H9 (cell line): ENCODE data around the gene PPT1. TPM values are rescaled to one million over a fixed set of nuclear protein-coding genes. Genes with fewer than 3 reads are reported as not detected.

ENCODE experiments used
- DNase-seq: peaks from one replicate; pipeline ENCODE4 v3.0.0-alpha.2; 2017
- H2AFZ ChIP-seq: one replicate; pipeline ENCODE4 v1.6.1; 2013; ENCODE audit warnings: mild to moderate bottlenecking, low read length, control low read depth, moderate library complexity
- H2AK5ac ChIP-seq: 2 replicates; pipeline ENCODE4 v1.6.1; 2013; ENCODE audit warnings: low read length, control low read depth, mixed read lengths; ENCODE audit not compliant: insufficient read length
- H2BK120ac ChIP-seq: one replicate; pipeline ENCODE4 v1.6.1; 2013; ENCODE audit warnings: low read depth, mild to moderate bottlenecking, low read length, control low read depth, inconsistent platforms; ENCODE audit not compliant: poor library complexity, severe bottlenecking
- H2BK12ac ChIP-seq: 2 replicates; pipeline ENCODE4 v1.6.1; 2013; ENCODE audit warnings: low read length, control low read depth, mixed read lengths, low read depth; ENCODE audit not compliant: insufficient read length
- H2BK15ac ChIP-seq: 2 replicates; pipeline ENCODE4 v1.6.1; 2013; ENCODE audit warnings: low read depth, low read length, control low read depth
- H2BK20ac ChIP-seq: one replicate; pipeline ENCODE4 v1.6.1; 2013; ENCODE audit warnings: low read depth, mild to moderate bottlenecking, low read length, control low read depth, inconsistent platforms; ENCODE audit not compliant: poor library complexity, severe bottlenecking
- H2BK5ac ChIP-seq: 2 replicates; pipeline ENCODE4 v1.6.1; 2013; ENCODE audit warnings: low read length, control low read depth, mixed read lengths; ENCODE audit not compliant: insufficient read length
- H3K14ac ChIP-seq: 2 replicates; pipeline ENCODE4 v1.6.1; 2013; ENCODE audit warnings: low read length, control low read depth; ENCODE audit not compliant: insufficient read depth
- H3K18ac ChIP-seq: 2 replicates; pipeline ENCODE4 v1.6.1; 2013; ENCODE audit warnings: low read depth, mild to moderate bottlenecking, mixed read lengths, low read length, control low read depth; ENCODE audit not compliant: insufficient read length
- H3K23ac ChIP-seq: 2 replicates; pipeline ENCODE4 v1.6.1; 2013; ENCODE audit warnings: low read length, control low read depth, mixed read lengths, low read depth; ENCODE audit not compliant: insufficient read length
- H3K23me2 ChIP-seq: 2 replicates; pipeline ENCODE4 v1.6.1; 2013; ENCODE audit warnings: low read depth, mild to moderate bottlenecking, mixed read lengths, low read length, control low read depth; ENCODE audit not compliant: insufficient read length, poor library complexity, severe bottlenecking
- H3K27ac ChIP-seq: 2 replicates; pipeline ENCODE4 v1.5.1; 2013; ENCODE audit warnings: low read length, control low read depth, mixed read lengths, low read depth; ENCODE audit not compliant: insufficient read length
- H3K27me3 ChIP-seq: 2 replicates; pipeline ENCODE4 v1.6.1; 2013; ENCODE audit warnings: low read length, control low read depth, inconsistent platforms; ENCODE audit not compliant: insufficient read depth
- H3K4ac ChIP-seq: 2 replicates; pipeline ENCODE4 v1.6.1; 2013; ENCODE audit warnings: low read depth, mild to moderate bottlenecking, control low read depth, inconsistent platforms, low read length, moderate library complexity
- H3K4me1 ChIP-seq: 2 replicates; pipeline ENCODE4 v1.6.1; 2013; ENCODE audit warnings: low read length, control low read depth, inconsistent platforms; ENCODE audit not compliant: insufficient read depth
- H3K4me2 ChIP-seq: 2 replicates; pipeline ENCODE4 v1.6.1; 2013; ENCODE audit warnings: low read length, control low read depth, mixed read lengths; ENCODE audit not compliant: insufficient read length, insufficient read depth
- H3K56ac ChIP-seq: 2 replicates; pipeline ENCODE4 v1.6.1; 2013; ENCODE audit warnings: low read depth, mild to moderate bottlenecking, mixed read lengths, low read length, control low read depth; ENCODE audit not compliant: insufficient read length
- H3K79me1 ChIP-seq: 2 replicates; pipeline ENCODE4 v1.6.1; 2013; ENCODE audit warnings: low read depth, mild to moderate bottlenecking, moderate library complexity, low read length, control low read depth, inconsistent platforms; ENCODE audit not compliant: insufficient read depth, poor library complexity, severe bottlenecking
- H3K79me2 ChIP-seq: 2 replicates; pipeline ENCODE4 v1.6.1; 2013; ENCODE audit warnings: low read length, control low read depth, inconsistent platforms; ENCODE audit not compliant: insufficient read depth
- H3K9ac ChIP-seq: 2 replicates; pipeline ENCODE4 v1.6.1; 2013; ENCODE audit warnings: low read length, control low read depth, mixed read lengths; ENCODE audit not compliant: insufficient read length; ENCODE audit errors: extremely low read depth
- H3K9me3 ChIP-seq: one replicate; pipeline ENCODE4 v1.6.1; 2013; ENCODE audit warnings: low read depth, low read length, inconsistent platforms; ENCODE audit not compliant: control insufficient read depth
- H3T11ph ChIP-seq: one replicate; pipeline ENCODE4 v1.6.1; 2013; ENCODE audit warnings: mild to moderate bottlenecking, low read length, control low read depth, inconsistent platforms
- H4K20me1 ChIP-seq: one replicate; pipeline ENCODE4 v1.6.1; 2013; ENCODE audit not compliant: control insufficient read depth, insufficient read length, insufficient read depth
- H4K5ac ChIP-seq: 2 replicates; pipeline ENCODE4 v1.6.1; 2013; ENCODE audit warnings: low read depth, mild to moderate bottlenecking, mixed read lengths, low read length, control low read depth; ENCODE audit not compliant: insufficient read length
- H4K8ac ChIP-seq: replicated peaks from 2 replicates; pipeline ENCODE4 v1.6.1; 2013; ENCODE audit warnings: low read length, control low read depth, mixed read lengths, low read depth; ENCODE audit not compliant: insufficient read length
- H4K91ac ChIP-seq: 2 replicates; pipeline ENCODE4 v1.6.1; 2013; ENCODE audit warnings: low read depth, mild to moderate bottlenecking, moderate library complexity, mixed read lengths, low read length, control low read depth; ENCODE audit not compliant: insufficient read length
- H3K27ac Mint-ChIP-seq, 3 experiments: 2 replicates in 2 of 3; 3 replicates in 1 of 3; pipeline ENCODE4 v1.8.0; 2020 to 2021; ENCODE audit warnings: mixed read lengths in 3 of 3, mild to moderate bottlenecking in 1 of 3, moderate library complexity in 1 of 3
- H3K27me3 Mint-ChIP-seq: 2 replicates; pipeline ENCODE4 v1.8.0; 2021; ENCODE audit warnings: low read depth, mild to moderate bottlenecking, moderate library complexity, mixed read lengths
- H3K36me3 Mint-ChIP-seq, 3 experiments: 2 replicates in 2 of 3; 3 replicates in 1 of 3; pipeline ENCODE4 v1.8.0; 2020 to 2021; ENCODE audit warnings: low read depth in 3 of 3, mixed read lengths in 3 of 3; ENCODE audit not compliant: insufficient read depth in 1 of 3
- H3K4me1 Mint-ChIP-seq, 2 experiments: 2 replicates each; pipeline ENCODE4 v1.8.0; 2020; ENCODE audit warnings: mixed read lengths in 2 of 2
- H3K4me3 Mint-ChIP-seq, 2 experiments: 2 replicates in 1 of 2; 3 replicates in 1 of 2; pipeline ENCODE4 v1.8.0; 2020 to 2021; ENCODE audit warnings: mild to moderate bottlenecking in 2 of 2, mixed read lengths in 2 of 2, moderate library complexity in 1 of 2
- H3K9me3 Mint-ChIP-seq, 2 experiments: 2 replicates in 1 of 2; 3 replicates in 1 of 2; pipeline ENCODE4 v1.8.0; 2020; ENCODE audit warnings: mild to moderate bottlenecking in 2 of 2, mixed read lengths in 2 of 2, moderate library complexity in 1 of 2
- WGBS: extraction: QIAGEN DNeasy Blood & Tissue Kit; methylation state at CpG from one replicate; pipeline ENCODE4 v1.1.7; 2013; ENCODE audit warnings: missing lambda C conversion rate, low lambda C conversion rate, mixed read lengths; ENCODE audit not compliant: insufficient read length; ENCODE audit errors: extremely low coverage; 5-methylcytosine and 5-hydroxymethylcytosine counted together
- total RNA-seq: library from RNA; stranded (reverse); gene quantifications from 2 replicates; pipeline ENCODE4 v1.2.1, GENCODE V29; 2021
- TF ChIP-seq, protein P1 (sequence below): fragments of 200-600 bp; sonication (generic); conservative IDR thresholded peaks from 3 replicates; pipeline ENCODE4 v1.8.0; 2021; ENCODE audit warnings: antibody characterized with exemption, mild to moderate bottlenecking

PPT1 gene
- total RNA-seq, 1 experiment from 2014 or later = 109 TPM

DNA sequence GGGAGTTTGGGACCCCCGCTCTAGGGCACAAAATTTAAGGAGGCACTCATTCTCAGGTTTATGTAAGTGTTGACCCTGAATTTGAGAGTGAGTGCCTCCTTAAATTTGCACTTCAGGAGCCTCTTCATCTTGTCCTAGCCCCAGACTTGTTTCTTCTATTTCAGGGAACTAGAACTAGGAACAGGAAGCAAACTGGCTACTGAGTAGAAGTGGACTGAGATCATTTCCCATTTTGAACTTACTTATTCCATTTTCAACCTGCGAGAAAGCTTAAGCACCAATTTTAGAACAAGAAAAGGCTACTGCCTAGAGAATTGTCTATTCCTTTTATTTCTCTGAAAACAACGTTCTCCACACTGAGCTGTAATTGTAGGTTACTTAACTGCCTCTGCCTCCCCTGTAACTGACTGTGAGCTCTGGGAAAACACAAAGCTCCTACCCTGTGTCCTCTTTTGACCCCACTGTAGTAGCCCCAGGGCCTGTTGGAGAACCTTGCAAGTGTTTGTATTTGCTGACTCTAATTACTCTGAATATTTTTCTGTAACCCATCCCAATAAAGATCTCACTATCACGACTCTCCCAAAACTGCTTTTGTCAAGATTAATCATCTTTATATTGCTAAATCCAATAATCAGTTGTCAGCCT, 2.5 kb downstream of the PPT1 start:
- Histone ChIP-seq H3K27ac (no peak overlapping the region), H3K79me1 (peaks cover 6% of the 10 kb centered on the region), H2BK20ac (no peak overlapping the region), H3K23me2 (peaks cover 5% of the 10 kb centered on the region), H4K8ac (no peak overlapping the region), H3K9ac (no peak overlapping the region), H3K27me3 (no peaks in the 10 kb centered on the region), H2BK120ac (no peak overlapping the region), H3K4me1 (peaks cover 2% of the 10 kb centered on the region; the same call in 1 of the 2 replicates), H3K4me2 (no peak overlapping the region), H3K56ac (no peak overlapping the region), H3T11ph (no peak overlapping the region), H4K5ac (no peak overlapping the region), H3K23ac (no peak overlapping the region), H2BK12ac (no peak overlapping the region), H2AK5ac (no peak overlapping the region), H4K20me1 (no peaks in the 10 kb centered on the region), H3K18ac (no peak overlapping the region), H3K79me2 (peaks cover 6% of the 10 kb centered on the region; the same call in 1 of the 2 replicates), H3K4ac (no peak overlapping the region), H3K9me3 (no peaks in the 10 kb centered on the region), H4K91ac (no peak overlapping the region), H2AFZ (no peak overlapping the region), H2BK5ac (no peak overlapping the region), H3K14ac (no peak overlapping the region), H2BK15ac (no peak overlapping the region)
- Mint-ChIP-seq H3K27me3 (peaks cover 9% of the 10 kb centered on the region), H3K4me3 (no peak overlapping the region), H3K36me3 (peaks cover 10 to 26% (median 21%) of the 10 kb centered on the region in 3 experiments; a peak in 6 of 7 replicates), H3K27ac (no peak overlapping the region), H3K9me3 (no peaks in the 10 kb centered on the region; a peak in 1 of 5 replicates), H3K4me1 (peaks cover 6 to 16% of the 10 kb centered on the region in 2 experiments)
- no peak for DNase-seq
- WGBS = no CpG with 5 or more reads among the region's 4 CpGs
- TF ChIP-seq, protein P1, sequence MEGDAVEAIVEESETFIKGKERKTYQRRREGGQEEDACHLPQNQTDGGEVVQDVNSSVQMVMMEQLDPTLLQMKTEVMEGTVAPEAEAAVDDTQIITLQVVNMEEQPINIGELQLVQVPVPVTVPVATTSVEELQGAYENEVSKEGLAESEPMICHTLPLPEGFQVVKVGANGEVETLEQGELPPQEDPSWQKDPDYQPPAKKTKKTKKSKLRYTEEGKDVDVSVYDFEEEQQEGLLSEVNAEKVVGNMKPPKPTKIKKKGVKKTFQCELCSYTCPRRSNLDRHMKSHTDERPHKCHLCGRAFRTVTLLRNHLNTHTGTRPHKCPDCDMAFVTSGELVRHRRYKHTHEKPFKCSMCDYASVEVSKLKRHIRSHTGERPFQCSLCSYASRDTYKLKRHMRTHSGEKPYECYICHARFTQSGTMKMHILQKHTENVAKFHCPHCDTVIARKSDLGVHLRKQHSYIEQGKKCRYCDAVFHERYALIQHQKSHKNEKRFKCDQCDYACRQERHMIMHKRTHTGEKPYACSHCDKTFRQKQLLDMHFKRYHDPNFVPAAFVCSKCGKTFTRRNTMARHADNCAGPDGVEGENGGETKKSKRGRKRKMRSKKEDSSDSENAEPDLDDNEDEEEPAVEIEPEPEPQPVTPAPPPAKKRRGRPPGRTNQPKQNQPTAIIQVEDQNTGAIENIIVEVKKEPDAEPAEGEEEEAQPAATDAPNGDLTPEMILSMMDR = no peak
